Measurements from ENCODE around the gene GALNT9.
"Not testable (repeated sequence)": the region's sequence is repeated elsewhere in the genome, so short reads cannot be mapped to it uniquely, and the experiment has no call there.

The GALNT9 gene

DNA sequence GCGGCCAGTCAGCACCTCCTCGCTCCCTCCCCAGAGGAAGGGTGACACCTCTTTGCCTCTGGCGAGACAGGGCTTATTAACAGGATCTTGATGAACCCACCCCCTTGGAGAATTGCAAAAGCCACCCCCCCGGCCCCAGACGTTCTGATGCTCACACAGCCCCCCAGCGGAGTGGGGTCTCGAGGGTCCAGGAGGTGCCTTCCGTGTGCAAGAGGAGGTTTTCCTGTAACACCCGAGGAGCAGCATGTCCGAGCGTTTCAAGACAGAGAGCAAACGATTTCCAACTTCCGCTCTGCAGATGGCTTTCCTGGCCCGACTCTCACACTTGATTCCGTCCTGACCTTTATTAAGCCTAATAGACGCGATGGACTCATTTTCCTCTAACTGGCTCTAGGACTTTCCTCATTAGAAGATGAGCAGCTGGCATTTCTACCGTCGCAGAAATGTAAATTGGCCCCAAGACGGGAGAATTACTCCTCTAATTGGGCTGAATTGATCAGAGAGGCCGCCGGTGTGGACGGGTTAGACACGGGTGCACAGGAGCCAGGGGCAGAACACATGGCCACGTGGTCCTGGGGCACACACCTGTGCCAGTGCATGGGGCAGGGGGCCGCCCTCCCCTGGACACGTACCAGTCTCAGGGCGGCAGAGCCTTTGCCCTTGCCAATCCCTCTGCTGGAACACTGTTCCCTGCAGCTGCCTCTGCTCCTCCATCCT is 100.8 kb downstream of the GALNT9 start:
- no peak for DNase-seq

DNA sequence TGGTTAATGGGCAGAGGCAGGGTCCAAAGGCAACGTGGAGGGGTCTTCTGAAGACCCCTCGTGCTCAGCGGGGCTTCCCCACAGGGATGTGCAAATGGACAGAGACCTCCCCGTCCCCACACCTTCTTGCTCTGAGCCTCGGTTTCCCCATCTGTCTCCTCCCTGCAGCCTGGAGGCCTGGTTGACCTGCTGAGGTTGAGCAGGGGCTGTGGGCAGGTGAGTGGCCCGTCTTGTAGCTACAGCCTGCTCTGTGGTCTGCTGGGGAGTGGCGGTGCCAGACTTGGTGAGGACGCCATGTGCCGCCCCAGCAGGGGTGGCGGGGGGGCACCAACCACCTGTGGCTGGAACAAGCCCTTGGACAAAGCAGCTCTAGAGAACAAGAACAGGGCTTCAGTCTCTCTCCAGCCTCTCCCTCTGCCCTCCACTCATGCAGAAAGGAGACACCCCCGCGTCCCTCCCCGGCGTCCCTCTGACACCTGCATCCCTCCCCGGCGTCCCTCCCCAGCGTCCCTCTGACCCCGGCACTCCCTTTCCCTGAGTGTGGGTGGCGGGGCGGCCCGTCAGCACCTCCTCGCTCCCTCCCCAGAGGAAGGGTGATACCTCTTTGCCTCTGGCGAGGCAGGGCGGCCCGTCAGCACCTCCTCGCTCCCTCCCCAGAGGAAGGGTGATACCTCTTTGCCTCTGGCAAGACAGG is 101.5 kb downstream of the GALNT9 start:
- DNase-seq, result no peak

DNA sequence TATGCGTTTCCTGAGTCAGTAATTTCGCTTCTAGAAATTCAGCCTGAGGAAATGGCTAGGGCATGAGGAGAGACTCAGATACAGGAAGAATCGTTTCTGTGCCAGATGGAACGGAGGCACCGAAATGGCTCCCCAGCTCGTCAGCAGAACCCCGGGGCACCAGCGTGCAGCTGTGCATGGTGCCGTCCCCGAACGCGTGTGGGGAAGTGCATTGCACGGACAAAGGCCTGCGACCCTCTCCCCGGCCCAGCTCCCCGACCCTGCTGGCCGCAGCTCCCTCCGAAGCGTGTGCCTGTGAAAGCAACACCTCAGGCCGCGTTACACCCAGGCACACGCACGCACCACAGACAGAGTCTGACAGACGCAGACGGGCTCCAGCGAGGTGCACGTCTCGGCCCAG is 102.3 kb downstream of the GALNT9 start:
- no peak for DNase-seq

DNA sequence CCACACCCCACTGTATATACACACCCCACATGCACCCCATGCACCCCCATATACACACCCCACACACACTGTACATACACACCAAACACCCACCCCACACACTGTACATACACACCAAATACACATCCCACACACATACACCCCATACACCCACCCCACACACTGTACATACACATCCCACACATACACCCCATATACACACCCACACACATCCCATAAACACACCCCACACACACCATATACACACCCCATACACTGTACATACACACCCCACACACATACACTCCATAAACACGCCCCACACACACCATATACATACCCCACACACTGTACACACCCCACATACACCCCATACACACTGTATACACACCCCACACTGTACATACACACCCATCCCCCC is 102.8 kb downstream of the GALNT9 start:
- no peak for DNase-seq

DNA sequence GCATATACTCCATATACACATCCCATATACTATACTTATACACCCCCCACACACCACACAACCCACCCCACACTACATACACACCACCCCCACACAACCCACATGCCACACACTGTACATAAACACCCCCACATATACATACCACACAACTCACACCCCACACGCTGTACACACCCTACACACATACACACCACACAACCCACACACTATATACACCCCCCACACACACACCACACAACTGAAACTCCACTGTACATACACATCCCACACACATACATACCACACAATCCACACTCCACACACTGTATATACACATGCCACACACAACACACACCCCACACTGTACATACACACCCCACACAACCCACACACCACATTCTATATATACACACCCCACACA is 104.2 kb downstream of the GALNT9 start:
- no peak for DNase-seq

DNA sequence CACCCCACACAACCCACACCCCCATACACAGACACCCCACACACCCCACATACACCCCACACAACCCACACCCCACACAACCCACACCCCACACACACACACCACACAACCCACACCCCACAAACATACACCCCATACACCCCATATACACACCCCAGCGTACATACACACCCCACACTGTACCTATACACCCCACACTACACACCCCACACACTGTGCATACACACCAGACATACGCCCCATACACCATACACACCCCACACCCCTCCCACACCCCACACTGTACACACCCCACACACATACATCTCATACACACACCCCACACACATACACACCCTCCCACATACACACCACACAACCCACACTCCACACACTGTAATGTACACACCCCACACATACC is 104.9 kb downstream of the GALNT9 start:
- DNase-seq, result no peak

DNA sequence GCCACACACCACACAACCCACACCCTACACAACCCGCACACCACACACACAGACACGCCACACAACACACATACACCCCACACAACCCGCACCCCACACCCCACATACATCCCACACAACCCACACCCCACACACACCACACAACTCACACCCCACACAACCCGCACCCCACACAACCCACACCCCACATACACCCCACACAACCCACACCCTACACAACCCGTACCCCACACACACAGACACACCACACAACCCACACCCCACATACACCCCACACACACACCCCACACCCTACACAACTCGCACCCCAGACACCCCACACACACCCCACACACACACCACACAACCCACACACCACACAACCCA is 106.6 kb downstream of the GALNT9 start:
- DNase-seq, result no peak

DNA sequence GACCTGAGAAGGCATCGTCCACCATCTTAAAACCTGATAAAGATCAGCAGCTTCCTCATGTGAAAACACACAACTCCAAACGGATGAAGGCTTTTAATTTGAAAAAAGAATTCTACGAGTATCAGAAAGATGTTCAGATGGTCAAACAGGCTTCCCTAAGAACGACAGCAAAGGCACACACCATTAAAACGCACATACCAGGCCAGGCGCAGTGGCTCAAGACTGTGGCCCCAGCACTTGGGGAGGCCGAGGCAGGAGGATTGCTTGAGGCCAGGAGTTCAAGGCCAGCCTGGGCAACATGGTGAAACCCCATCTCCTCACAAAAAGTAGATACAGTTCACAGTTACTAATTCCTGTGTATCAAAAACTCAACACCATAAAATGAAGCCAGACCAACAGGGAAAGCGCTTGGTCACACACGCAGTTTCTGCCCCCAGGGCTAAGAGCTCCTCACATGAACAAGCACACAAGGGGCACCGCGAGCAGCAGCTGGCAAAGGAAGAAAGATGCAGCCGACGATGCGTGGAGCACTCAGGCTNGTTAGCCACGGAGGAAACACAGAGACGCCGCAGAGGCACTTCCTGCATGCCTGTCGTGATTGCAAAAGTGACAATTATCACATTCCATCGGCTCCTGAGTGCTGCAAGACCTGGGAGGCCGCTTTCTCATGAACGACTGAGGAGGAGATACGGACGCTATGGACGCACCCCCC is 107.1 kb downstream of the GALNT9 start:
- peak; percentile 15 for DNase-seq

DNA sequence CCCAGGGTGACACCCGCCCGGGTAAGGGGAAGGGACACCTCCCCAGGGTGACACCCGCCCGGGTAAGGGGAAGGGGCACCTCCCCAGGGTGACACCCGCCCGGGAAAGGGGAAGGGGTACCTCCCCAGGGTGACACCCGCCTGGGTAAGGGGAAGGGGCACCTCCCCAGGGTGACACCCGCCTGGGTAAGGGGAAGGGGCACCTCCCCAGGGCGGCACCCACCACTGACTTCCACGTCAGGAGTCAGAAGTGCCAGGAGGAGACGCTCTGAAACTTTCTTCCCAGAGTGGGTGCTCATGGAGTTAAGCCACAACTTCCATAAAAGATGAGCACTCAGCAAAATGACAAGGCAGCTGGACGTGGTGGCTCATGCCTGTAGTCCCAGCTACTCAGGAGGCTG is 109.6 kb downstream of the GALNT9 start:
- DNase-seq, result not testable (repeated sequence)

DNA sequence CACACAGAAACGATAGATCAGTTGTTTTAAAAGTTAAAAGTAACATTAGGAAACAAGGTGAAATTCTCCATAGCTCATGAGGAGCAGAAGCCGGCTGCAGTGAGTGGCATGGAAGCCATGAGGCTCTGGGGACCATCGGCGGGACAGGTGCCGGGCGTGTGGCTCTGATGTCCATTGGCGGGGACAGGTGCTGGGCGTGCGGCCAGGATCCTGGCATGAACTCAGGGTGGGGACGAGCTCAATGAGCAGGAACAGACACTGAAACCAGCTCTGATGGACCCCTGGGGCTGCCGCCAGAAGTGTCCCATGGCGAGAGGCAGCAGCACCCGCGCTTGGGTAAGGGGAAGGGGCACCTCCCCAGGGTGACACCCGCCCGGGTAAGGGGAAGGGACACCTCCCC is 110.1 kb downstream of the GALNT9 start:
- no peak for DNase-seq

DNA sequence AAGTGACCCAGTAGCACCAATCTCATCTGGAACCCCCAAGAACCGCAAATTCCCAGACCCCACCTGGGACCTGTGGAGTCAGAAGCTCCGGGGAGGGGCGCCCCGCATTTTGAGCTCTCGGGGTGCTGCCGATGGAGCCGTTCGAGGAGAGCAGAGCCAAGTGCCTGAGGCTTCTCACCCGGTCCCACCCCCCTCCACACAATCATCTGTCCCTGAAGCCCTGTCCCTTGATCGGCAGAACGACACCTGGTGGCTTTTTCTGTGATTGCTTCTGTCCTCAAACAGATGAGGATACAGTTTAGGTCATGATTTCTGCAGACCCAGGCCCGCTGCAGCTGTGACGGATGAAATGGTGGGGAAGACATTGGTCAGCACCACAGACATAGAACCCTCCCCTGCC is 110.5 kb downstream of the GALNT9 start:
- peak; percentile 75 for DNase-seq

DNA sequence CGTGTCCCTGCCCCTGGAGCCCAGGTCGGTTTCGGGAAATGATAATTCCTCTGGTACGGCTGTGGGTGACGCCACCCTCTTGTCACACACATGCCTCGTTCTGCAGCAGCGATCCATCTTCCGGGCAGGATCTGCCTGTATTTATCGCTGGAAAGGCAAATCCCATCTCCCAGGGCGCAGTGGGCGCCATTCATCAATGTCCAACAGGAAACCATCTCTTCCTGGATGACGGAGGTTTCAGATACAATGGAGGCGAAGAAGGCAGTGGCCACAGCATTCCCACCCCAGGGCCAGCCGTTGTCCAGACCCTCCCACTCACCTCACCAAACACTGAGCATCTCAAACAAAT is 110.9 kb downstream of the GALNT9 start:
- DNase-seq, result peak; percentile 33

DNA sequence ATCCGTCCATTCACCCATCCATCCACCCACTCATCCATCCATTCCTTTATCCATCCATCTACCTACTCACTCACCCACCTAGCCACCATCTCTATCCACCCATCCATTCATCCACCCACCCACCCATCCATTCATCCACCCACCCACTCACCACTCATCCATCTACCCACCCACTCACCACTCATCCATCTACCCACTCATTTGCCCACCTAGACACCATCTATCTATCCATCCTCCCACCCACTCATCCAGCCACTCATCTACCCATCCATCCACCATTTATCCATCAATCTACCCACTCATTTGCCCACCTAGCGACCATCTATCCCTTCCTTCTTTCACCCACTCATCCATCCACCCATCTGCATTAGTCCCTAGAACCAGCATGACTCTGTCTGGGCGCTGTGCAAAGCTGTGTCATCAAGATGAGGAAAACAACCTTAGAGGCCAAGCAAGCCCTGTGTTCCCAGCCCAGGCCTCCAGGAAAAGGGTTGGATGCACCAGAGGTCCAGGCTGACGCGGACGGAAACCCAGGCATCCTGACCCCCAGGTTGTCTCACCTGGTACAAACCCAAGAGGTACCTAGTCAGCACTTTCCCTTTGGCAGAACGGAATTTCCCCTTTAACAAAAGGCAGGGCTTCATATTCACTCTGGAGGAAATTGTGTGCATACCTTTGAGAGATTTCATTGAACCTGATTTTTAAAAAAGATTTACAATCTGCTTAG is 111.4 kb downstream of the GALNT9 start:
- no peak for DNase-seq

DNA sequence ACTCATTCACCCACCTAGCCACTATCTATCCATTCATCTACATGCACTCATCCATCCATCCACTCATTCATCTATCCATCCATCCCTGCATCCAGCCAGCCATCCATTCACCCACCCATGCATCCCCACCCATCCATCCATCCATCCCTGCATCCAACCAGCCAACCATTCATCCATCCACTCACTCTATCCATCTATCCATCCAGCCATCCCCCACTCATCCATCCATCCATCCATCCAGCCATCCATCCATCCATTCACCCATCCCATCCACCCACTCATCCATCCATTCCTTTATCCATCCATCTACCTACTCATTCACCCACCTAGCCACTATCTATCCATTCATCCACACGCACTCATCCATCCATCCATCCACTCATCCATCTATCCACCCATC is 112.0 kb downstream of the GALNT9 start:
- DNase-seq, result no peak

DNA sequence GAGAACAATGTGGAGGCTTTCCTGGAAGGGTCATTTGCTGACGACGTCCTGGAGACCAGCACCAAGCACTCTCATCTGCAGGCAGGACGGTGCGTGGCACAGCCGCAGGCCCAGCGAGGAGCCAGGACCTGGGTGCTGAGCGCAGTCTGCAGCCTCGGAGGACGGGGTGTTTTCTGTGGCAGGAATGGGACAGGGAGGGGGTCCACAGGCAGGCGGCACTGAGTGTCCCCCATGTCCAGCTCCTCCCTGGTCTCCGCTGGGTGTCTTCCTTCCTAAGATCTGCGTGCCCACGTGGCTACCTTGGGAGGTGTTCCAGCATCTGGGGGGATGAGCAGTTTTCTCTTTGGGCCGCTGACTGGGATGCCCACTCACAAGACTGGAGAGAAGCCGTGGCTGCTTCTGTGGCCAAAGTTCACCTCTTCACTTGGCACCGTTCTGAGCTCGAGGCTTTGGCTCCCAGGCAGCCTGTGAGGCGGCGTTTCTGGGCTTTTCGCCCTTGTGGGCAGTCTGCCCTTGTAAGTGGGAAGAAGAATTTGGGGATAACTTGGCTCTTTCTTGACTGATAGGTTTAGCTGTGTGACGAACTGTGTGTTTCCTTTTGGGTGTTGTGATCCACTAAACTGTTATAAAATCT is 112.9 kb downstream of the GALNT9 start:
- no peak for DNase-seq

DNA sequence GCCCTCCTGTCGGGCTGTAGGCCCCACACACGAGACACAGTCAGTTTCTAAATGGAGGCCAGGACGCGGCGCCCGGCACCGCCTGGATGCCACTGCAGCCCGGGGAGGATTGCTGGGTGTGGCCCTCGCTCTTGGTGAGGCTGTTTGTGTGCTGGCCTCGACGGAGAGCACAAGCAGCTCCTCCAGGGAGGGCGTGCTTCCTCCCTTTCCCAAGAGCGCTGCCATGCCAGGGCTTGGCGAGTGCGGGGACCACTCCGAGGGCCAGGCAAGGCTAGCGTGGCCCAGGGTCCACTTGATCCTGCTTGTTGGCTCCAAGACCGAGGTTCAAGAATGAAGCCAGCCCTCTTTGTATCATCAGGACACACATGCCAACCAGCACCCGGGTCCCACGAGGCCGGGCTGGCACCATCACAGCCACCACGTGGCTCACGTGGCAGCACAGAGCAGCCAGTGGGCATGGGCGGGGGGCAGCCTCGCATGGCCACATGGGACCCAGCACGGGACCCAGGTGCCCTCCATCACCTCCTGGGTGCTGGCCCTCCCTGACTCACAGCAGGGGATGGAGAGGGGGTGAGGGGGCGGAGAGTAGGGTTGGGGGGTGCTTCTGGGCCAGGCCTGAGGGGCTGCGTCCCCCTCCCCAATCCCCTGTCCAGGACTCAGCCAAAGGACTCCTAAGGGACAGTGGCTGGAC is 113.9 kb downstream of the GALNT9 start:
- no peak for DNase-seq

DNA sequence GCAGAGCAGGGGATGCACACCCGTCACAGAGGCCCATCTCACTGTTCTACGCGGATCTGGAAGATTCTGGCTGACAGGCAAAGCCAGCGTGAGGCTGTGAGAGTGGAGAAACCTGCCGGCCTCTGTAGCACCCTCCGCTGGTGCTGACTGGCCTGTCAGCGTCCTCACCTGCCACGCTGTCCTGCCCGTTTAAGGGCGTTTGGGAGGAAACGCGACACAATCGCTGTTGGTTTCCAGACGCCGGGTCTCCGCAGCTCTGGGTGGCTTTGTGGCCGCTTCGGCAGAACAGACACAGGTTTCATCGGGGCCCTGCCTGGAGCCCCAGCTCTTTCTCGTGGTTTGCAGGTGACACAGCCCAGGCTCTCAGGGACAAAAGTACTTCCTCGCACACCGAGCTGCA is 114.5 kb downstream of the GALNT9 start:
- DNase-seq, result no peak

DNA sequence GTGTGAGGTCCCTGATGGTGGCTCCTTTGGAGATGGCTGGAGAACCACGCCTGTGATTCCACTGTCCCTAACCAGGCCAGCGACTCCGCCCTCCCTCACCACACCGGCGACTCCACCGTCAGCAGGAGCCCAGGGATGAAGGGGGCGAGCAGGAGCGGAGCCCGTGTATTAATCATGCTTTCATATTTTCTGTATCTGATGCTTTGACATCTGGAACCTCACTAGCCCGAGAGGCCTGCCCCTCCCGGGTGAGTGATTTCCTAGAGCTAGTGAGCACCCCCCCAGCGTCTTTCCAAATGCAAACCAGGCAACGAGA is 115.3 kb downstream of the GALNT9 start:
- no peak for DNase-seq

DNA sequence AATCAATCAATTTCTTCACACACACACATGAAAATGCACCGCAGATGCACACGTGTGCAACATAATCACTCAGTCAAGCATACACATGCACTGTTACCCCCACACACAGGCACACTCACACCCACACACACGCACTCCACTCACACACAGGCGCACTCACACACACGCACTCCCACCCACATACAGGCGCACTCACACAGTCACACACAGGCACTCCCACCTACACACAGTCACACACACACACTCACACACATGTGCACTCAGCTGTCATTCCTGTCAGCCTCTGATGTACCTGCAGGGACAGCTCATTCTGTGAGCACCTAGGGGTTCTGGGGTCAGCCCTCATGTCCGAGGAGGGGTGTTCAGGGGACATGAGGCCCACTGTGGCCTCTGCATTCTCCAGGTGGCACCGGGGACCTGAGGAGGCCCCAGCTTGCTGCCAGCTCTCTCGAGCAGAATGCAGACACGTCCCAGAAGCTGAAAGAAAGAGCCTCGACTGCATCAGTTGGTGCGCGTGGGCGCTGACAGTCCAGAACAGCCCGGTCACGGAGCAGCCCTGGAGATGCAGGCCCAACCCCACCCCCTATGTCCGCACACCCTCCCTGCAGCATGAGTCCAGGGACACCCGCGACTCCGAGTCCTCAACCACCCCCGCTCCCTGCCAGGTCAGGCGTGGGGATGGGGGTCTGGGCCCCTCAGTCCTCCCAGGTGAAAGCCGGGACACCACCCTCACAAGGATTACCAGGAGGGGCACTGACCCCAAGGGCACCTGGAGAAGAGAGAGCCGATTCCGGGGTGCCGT is 115.8 kb downstream of the GALNT9 start:
- no peak for DNase-seq

DNA sequence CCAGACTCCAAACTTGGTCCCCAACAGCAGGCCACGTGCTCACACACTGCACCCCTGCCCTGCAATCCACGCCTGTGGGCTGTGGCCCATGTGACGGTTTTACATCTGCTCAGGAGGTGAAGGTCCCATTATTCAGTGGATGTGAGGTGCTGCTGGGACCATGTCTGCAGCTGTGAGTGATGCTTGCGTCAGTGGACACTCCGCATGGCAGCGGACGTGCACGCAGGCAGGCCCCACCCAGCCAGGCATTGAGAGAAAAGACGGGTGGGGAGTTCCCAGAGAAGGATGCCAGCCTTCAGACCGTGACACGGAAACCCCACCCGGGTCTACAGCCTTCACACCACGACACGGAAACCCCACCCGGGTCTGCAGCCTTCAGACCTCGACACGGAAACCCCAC is 117.6 kb downstream of the GALNT9 start:
- DNase-seq, result no peak

DNA sequence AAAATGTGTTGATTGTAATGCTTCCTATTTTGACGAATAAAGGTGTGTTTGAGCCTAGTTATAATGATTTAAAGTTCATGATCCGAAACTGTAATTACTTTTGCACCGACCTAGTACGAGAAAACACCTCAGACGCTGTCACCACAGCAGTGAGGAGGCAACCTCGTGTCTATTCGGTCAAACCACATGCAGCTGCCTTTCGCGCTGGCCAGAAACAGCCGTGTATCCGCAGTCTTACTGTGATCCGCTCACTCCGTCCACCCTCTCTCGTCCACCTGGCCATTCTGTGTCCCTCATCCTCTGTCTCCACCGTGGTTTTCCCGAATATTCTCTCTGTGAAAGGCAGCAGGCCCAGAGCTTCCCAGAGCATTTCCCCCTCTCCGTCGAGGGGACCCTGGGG is 118.1 kb downstream of the GALNT9 start:
- DNase-seq, result no peak

Data from NCI-H2227 treated with DMSO at 0.1 percent for 48 hours (cell line).